ENCODE results near the gene CMKLR1.

Gene CMKLR1

GRCh38 chr12:108333898-108334699, 5.0 kb downstream of the CMKLR1 start:
- DNase-seq = no peak

- no peak for DNase-seq
Observed at GRCh38 chr12:108332791-108333382, 6.2 kb downstream of the CMKLR1 start.

GRCh38 chr12:108328420-108328819, 10.7 kb downstream of the CMKLR1 start:
- no peak for DNase-seq

GRCh38 chr12:108327621-108328344, 11.3 kb downstream of the CMKLR1 start:
- no peak for DNase-seq

GRCh38 chr12:108326254-108326750, 12.8 kb downstream of the CMKLR1 start:
- no peak for DNase-seq

- DNase-seq = no peak
Observed at GRCh38 chr12:108325549-108325948, 13.6 kb downstream of the CMKLR1 start.

- no peak for DNase-seq
Observed at GRCh38 chr12:108325018-108325358, 14.1 kb downstream of the CMKLR1 start.

- no peak for DNase-seq
Observed at GRCh38 chr12:108324351-108325017, 14.6 kb downstream of the CMKLR1 start.

GRCh38 chr12:108323581-108323980, 15.5 kb downstream of the CMKLR1 start:
- DNase-seq = no peak

- DNase-seq = no peak
Observed at GRCh38 chr12:108322998-108323397, 16.1 kb downstream of the CMKLR1 start.

- no peak for DNase-seq
Observed at GRCh38 chr12:108321688-108322087, 17.4 kb downstream of the CMKLR1 start.

- DNase-seq = no peak
Observed at GRCh38 chr12:108320507-108321293, 18.4 kb downstream of the CMKLR1 start.

GRCh38 chr12:108319277-108320234, 19.6 kb downstream of the CMKLR1 start:
- DNase-seq = no peak

GRCh38 chr12:108318472-108319275, 20.4 kb downstream of the CMKLR1 start:
- DNase-seq = no peak

GRCh38 chr12:108317308-108318234, 21.5 kb downstream of the CMKLR1 start:
- no peak for DNase-seq

GRCh38 chr12:108316176-108317086, 22.7 kb downstream of the CMKLR1 start:
- no peak for DNase-seq

GRCh38 chr12:108315486-108316105, 23.5 kb downstream of the CMKLR1 start:
- DNase-seq = no peak
